Subcutaneous adipose tissue (tissue), 4 donors: ENCODE data around the gene GRPEL1. TPM values are rescaled to one million over a fixed set of nuclear protein-coding genes. Genes with fewer than 3 reads are reported as not detected.

ENCODE experiments used
- CTCF ChIP-seq: fragments of 450-650 bp; IDR thresholded peaks from one replicate; pipeline ENCODE4 v1.5.1; 2016; ENCODE audit warnings: low read depth, mild to moderate bottlenecking, control low read depth, antibody characterized with exemption, moderate library complexity
- total RNA-seq, 4 donors: library from RNA; depleted of rRNA; stranded (reverse); fragments of >200 nt; gene quantifications; one replicate each; pipeline ENCODE4 v1.1.0, GENCODE V29; 2016

Gene GRPEL1
- total RNA-seq, 4 donors from 2014 or later = 15.0 to 21.4 (median 19.5) TPM

GRCh38 chr4:7058792-7059191 is 9.1 kb downstream of the GRPEL1 start:
- no peak for TF ChIP-seq CTCF

- no peak for TF ChIP-seq CTCF
These were observed 11.9 kb downstream of the GRPEL1 start for GRCh38 chr4:7055990-7056325.

GRCh38 chr4:7055111-7055989 is 12.5 kb downstream of the GRPEL1 start:
- TF ChIP-seq CTCF = no peak

GRCh38 chr4:7054106-7054880 is 13.6 kb downstream of the GRPEL1 start:
- no peak for TF ChIP-seq CTCF

- TF ChIP-seq CTCF = no peak
These were observed 14.7 kb downstream of the GRPEL1 start for GRCh38 chr4:7052923-7053715.

- no peak for TF ChIP-seq CTCF
These were observed 15.6 kb downstream of the GRPEL1 start for GRCh38 chr4:7052313-7052712.
